ENCODE results near the gene OTOG.

The OTOG gene

GRCh38 chr11:17521106-17521900 lies 25.8 kb upstream of the OTOG start:
- DNase-seq: no peak

GRCh38 chr11:17522655-17523054 lies 24.4 kb upstream of the OTOG start:
- no peak for DNase-seq

- DNase-seq: no peak
Observed at GRCh38 chr11:17524221-17524620, 22.8 kb upstream of the OTOG start.

GRCh38 chr11:17525570-17525969 lies 21.5 kb upstream of the OTOG start:
- DNase-seq: no peak

- no peak for DNase-seq
Observed at GRCh38 chr11:17526326-17526725, 20.7 kb upstream of the OTOG start.

GRCh38 chr11:17526931-17527627 lies 20.0 kb upstream of the OTOG start:
- DNase-seq: no peak

- DNase-seq: no peak
Observed at GRCh38 chr11:17527628-17527995, 19.4 kb upstream of the OTOG start.

GRCh38 chr11:17528181-17528691 lies 18.8 kb upstream of the OTOG start:
- DNase-seq: peak; percentile 81

GRCh38 chr11:17528906-17529843 lies 17.9 kb upstream of the OTOG start:
- DNase-seq: no peak

GRCh38 chr11:17529844-17530185 lies 17.2 kb upstream of the OTOG start:
- no peak for DNase-seq

GRCh38 chr11:17531071-17531600 lies 15.9 kb upstream of the OTOG start:
- no peak for DNase-seq

- DNase-seq: no peak
Observed at GRCh38 chr11:17531636-17532113, 15.4 kb upstream of the OTOG start.

- no peak for DNase-seq
Observed at GRCh38 chr11:17532784-17533183, 14.3 kb upstream of the OTOG start.

- DNase-seq: no peak
Observed at GRCh38 chr11:17533341-17533740, 13.7 kb upstream of the OTOG start.

GRCh38 chr11:17533778-17534415 lies 13.2 kb upstream of the OTOG start:
- DNase-seq: no peak

- DNase-seq: no peak
Observed at GRCh38 chr11:17535488-17535887, 11.6 kb upstream of the OTOG start.

GRCh38 chr11:17537261-17537660 lies 9.8 kb upstream of the OTOG start:
- no peak for DNase-seq

GRCh38 chr11:17538054-17538453 lies 9.0 kb upstream of the OTOG start:
- DNase-seq: no peak

GRCh38 chr11:17538731-17539130 lies 8.3 kb upstream of the OTOG start:
- no peak for DNase-seq

- DNase-seq: no peak
Observed at GRCh38 chr11:17540807-17541206, 6.3 kb upstream of the OTOG start.

GRCh38 chr11:17541330-17541885 lies 5.7 kb upstream of the OTOG start:
- no peak for DNase-seq

- no peak for DNase-seq
Observed at GRCh38 chr11:17542249-17542648, 4.8 kb upstream of the OTOG start.

Measured in islet precursor cell (in vitro differentiated cells).